Endodermal cell (in vitro differentiated cells): ENCODE data around the gene RAP2A. TPM values are rescaled to one million over a fixed set of nuclear protein-coding genes. Genes with fewer than 3 reads are reported as not detected.

Experiments used
- DNase-seq: peaks from one replicate; pipeline ENCODE4 v3.0.0-alpha.2; 2017
- H3K27ac ChIP-seq: 2 replicates; pipeline ENCODE4 v1.5.1; 2013; ENCODE audit warnings: mild to moderate bottlenecking, low read depth, low read length, moderate library complexity
- H3K27me3 ChIP-seq: 2 replicates; pipeline ENCODE4 v1.6.1; 2013; ENCODE audit warnings: mild to moderate bottlenecking, low read length, moderate library complexity; ENCODE audit not compliant: insufficient read depth, control insufficient read depth, poor library complexity, severe bottlenecking
- H3K36me3 ChIP-seq: 2 replicates; pipeline ENCODE4 v1.7.0; 2013; ENCODE audit warnings: mild to moderate bottlenecking, low read length, moderate library complexity; ENCODE audit not compliant: control insufficient read depth, insufficient read depth
- H3K4me1 ChIP-seq: one replicate; pipeline ENCODE4 v1.7.0; 2013; ENCODE audit warnings: low read length; ENCODE audit not compliant: control insufficient read depth, insufficient read depth
- H3K4me3 ChIP-seq: 2 replicates; pipeline ENCODE4 v1.5.1; 2013; ENCODE audit warnings: mild to moderate bottlenecking, low read length, moderate library complexity
- H3K9ac ChIP-seq: 2 replicates; pipeline ENCODE4 v1.6.1; 2013; ENCODE audit warnings: mild to moderate bottlenecking, low read length, moderate library complexity; ENCODE audit not compliant: poor library complexity, severe bottlenecking; ENCODE audit errors: extremely low read depth
- H3K9me3 ChIP-seq: 2 replicates; pipeline ENCODE4 v1.6.1; 2013; ENCODE audit warnings: mild to moderate bottlenecking, low read length, moderate library complexity; ENCODE audit not compliant: control insufficient read depth
- H3K27ac Mint-ChIP-seq: 2 replicates; pipeline ENCODE4 v1.8.0; 2020; ENCODE audit warnings: mixed read lengths
- H3K27me3 Mint-ChIP-seq: 2 replicates; pipeline ENCODE4 v1.8.0; 2021; ENCODE audit warnings: mild to moderate bottlenecking, mixed read lengths; ENCODE audit not compliant: insufficient read depth
- H3K36me3 Mint-ChIP-seq: 2 replicates; pipeline ENCODE4 v1.8.0; 2020; ENCODE audit warnings: low read depth, mixed read lengths
- H3K4me1 Mint-ChIP-seq: 2 replicates; pipeline ENCODE4 v1.8.0; 2020; ENCODE audit warnings: mixed read lengths
- H3K4me3 Mint-ChIP-seq: 2 replicates; pipeline ENCODE4 v1.8.0; 2020; ENCODE audit warnings: mild to moderate bottlenecking, moderate library complexity, mixed read lengths
- H3K9me3 Mint-ChIP-seq: 2 replicates; pipeline ENCODE4 v1.8.0; 2020; ENCODE audit warnings: mild to moderate bottlenecking, mixed read lengths
- WGBS, 2 experiments: methylation state at CpG; one replicate each; pipeline versions ENCODE4 v1.1.5 to v1.1.7; 2013; ENCODE audit warnings: missing lambda C conversion rate in 2 of 2, mixed read lengths in 1 of 2; ENCODE audit not compliant: insufficient coverage in 1 of 2, insufficient read length in 1 of 2; 5-methylcytosine and 5-hydroxymethylcytosine counted together
- total RNA-seq, 2 donors: library from RNA; stranded (reverse); fragmentation: NEBNext Ultra II Directional in 1 of 2; extraction: Animal tissue kit (Norgen Biotek cat#: 25700) in 1 of 2; gene quantifications; 2 replicates in 1 of 2; 3 replicates in 1 of 2; pipeline ENCODE4 v1.2.1, GENCODE V29; 2021
- TF ChIP-seq, protein P1 (sequence below): fragments of 200-600 bp; sonication (generic); conservative IDR thresholded peaks from 2 replicates; pipeline ENCODE4 v1.5.0; 2021; ENCODE audit warnings: antibody characterized with exemption, mild to moderate bottlenecking

RAP2A gene
- total RNA-seq, 2 donors from 2014 or later, result 76.7 to 83.9 TPM

DNA sequence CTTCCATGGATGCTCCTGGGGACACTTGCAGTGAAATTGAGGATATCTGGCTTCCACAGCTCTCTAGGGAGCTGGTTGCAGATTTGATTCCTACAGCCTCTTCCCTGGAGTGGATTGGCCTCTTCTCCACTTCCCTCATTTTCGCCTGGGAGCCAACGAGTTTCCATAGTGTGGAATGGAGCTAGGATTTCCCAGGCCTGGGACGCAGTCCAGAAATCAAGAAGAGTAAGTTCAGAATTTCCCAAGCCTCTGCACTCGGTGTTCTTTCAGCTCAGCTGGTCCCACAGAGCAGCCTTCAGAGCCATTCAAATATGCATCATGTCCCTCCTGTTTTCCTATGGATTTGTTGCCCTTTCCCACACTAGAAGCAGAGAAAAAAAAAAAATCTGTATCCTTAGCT lies 68.2 kb downstream of the RAP2A start:
- H3K36me3 Mint-ChIP-seq, result no peaks in the 10 kb centered on the region
- Histone ChIP-seq H3K9ac (no peak overlapping the region), H3K27me3 (no peaks in the 10 kb centered on the region), H3K9me3 (no peaks in the 10 kb centered on the region), H3K4me1 (no peaks in the 10 kb centered on the region), H3K4me3 (no peak overlapping the region), H3K27ac (no peak overlapping the region), H3K36me3 (no peaks in the 10 kb centered on the region)
- H3K27ac Mint-ChIP-seq, result no peak overlapping the region
- no peak for DNase-seq
- H3K4me1 Mint-ChIP-seq, result no peaks in the 10 kb centered on the region
- TF ChIP-seq, protein P1, sequence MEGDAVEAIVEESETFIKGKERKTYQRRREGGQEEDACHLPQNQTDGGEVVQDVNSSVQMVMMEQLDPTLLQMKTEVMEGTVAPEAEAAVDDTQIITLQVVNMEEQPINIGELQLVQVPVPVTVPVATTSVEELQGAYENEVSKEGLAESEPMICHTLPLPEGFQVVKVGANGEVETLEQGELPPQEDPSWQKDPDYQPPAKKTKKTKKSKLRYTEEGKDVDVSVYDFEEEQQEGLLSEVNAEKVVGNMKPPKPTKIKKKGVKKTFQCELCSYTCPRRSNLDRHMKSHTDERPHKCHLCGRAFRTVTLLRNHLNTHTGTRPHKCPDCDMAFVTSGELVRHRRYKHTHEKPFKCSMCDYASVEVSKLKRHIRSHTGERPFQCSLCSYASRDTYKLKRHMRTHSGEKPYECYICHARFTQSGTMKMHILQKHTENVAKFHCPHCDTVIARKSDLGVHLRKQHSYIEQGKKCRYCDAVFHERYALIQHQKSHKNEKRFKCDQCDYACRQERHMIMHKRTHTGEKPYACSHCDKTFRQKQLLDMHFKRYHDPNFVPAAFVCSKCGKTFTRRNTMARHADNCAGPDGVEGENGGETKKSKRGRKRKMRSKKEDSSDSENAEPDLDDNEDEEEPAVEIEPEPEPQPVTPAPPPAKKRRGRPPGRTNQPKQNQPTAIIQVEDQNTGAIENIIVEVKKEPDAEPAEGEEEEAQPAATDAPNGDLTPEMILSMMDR, result no peak
- H3K4me3 Mint-ChIP-seq, result no peak overlapping the region
- H3K27me3 Mint-ChIP-seq, result no peaks in the 10 kb centered on the region
- 92 to 94% methylated on average over 3 to 4 of the region's 4 CpGs for WGBS, 2 experiments
- H3K9me3 Mint-ChIP-seq, result no peaks in the 10 kb centered on the region

DNA sequence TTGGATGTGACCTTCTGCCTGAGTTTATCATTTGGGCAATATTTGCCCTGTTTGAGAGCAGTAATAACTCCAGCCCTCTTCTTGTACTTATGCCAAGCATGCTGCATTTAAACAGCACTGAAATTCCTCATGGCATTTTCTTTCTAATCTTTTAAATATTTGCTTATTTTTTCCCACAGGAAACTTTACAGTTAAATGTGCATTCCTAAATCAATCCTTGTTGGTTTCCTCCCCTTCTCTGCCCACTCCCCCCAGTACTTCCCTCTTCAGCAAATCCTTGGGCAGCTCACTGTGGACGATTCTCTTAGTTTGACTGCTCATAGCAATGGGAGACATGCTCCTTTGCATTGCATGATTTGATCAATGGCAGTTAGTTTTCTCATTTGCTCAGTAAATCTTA lies 68.7 kb downstream of the RAP2A start:
- H3K4me1 ChIP-seq, result no peaks in the 10 kb centered on the region
- no peak for DNase-seq
- no peak overlapping the region for H3K9ac ChIP-seq
- H3K36me3 ChIP-seq, result no peaks in the 10 kb centered on the region
- H3K27me3 ChIP-seq, result no peaks in the 10 kb centered on the region
- Mint-ChIP-seq H3K4me1 (no peaks in the 10 kb centered on the region), H3K4me3 (no peak overlapping the region), H3K27me3 (no peaks in the 10 kb centered on the region), H3K9me3 (no peaks in the 10 kb centered on the region), H3K27ac (no peak overlapping the region), H3K36me3 (no peaks in the 10 kb centered on the region)
- H3K27ac ChIP-seq, result no peak overlapping the region
- no peaks in the 10 kb centered on the region for H3K9me3 ChIP-seq
- H3K4me3 ChIP-seq, result no peak overlapping the region
- TF ChIP-seq, protein P1, result no peak
- 80 to 85% methylated on average over 1 of the region's 1 CpG for WGBS, 2 experiments

DNA sequence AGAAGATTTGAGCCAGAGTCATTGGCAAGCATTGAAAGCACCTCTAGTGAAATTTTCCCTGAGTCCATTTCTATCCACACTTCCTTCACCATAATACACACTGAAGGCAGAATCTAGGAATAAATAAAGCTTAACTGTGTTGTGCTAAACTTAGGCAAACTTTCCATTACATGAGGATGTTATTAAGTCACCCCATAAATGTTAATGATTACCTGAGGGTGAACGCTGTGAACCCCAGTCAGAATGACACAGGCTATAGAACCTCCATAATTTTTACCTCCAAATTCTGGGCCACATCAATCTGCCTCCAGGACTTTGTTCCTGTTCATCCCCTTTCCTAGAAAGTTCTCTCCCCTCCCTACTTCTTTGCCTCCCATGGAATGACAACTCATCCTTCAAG lies 71.0 kb downstream of the RAP2A start:
- no peak overlapping the region for H3K4me3 ChIP-seq
- H3K27ac Mint-ChIP-seq, result no peak overlapping the region
- DNase-seq, result no peak
- H3K27me3 ChIP-seq, result no peaks in the 10 kb centered on the region
- no peaks in the 10 kb centered on the region for H3K36me3 Mint-ChIP-seq
- TF ChIP-seq, protein P1, result no peak
- WGBS, 2 experiments, result 96 to 100% methylated on average over 1 of the region's 1 CpG
- H3K9ac ChIP-seq, result no peak overlapping the region
- peaks cover 5% of the 10 kb centered on the region for H3K9me3 Mint-ChIP-seq
- no peaks in the 10 kb centered on the region for H3K4me1 Mint-ChIP-seq
- H3K27ac ChIP-seq, result no peak overlapping the region
- no peak overlapping the region for H3K4me3 Mint-ChIP-seq
- no peaks in the 10 kb centered on the region for H3K9me3 ChIP-seq
- H3K36me3 ChIP-seq, result no peaks in the 10 kb centered on the region
- no peaks in the 10 kb centered on the region for H3K27me3 Mint-ChIP-seq
- no peaks in the 10 kb centered on the region for H3K4me1 ChIP-seq
